Cerebellar cortex (tissue), 1 donor: Measurements from ENCODE around the gene SOX15.
A peak's percentile ranks its signal among the peaks of the same experiment; 100 is the strongest.
"Not testable (repeated sequence)": the region's sequence is repeated elsewhere in the genome, so short reads cannot be mapped to it uniquely, and the experiment has no call there.

Source experiments
- DNase-seq: peaks from one replicate; pipeline ENCODE4 v3.0.0-alpha.2; 2015; ENCODE audit warnings: low spot score

Gene SOX15

DNA sequence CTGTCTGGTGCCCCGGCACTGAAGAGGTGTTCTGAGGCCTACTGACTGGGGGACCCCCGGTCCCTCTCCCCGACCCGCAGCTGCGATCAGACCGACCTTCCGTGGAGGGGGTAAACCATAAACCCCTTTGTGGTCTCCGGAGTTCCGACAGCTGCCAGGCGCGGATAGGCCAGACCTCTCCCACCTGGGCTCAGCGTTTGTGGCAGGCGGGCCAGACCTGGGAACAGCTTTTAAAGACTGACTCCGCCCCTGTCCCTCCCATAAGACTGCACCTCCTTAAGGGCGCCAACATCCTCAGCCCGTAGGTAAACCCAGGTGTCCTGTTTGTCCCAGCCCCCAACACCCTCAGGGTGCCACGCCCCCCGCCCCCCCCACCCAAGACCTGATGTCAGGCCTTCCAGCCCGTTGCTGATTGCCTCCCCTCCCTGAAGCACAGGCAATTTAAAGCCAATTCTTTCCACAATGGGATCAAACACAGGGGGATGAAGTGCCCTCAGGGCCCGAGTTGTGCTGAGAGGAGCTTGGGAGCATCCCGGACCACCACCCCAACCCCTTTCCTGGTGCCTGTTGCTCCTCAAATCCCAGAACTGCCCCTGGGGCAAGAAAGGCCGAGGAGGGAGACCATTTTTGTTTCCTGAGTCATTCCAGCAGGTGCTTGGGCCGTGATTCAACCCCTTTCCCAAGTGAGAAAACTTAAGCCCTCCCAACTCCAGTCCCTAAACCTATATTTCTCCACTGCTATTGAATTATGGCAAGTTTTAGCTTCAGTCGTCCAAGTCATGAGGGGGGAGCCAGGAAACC is at the start of gene SOX15:
Gene SOX15 (minus strand): TSS at position 204 of the 801 bp plus-strand sequence. CDS start 418 bp downstream, outside the sequence.
- DNase-seq, result peak; percentile 30

DNA sequence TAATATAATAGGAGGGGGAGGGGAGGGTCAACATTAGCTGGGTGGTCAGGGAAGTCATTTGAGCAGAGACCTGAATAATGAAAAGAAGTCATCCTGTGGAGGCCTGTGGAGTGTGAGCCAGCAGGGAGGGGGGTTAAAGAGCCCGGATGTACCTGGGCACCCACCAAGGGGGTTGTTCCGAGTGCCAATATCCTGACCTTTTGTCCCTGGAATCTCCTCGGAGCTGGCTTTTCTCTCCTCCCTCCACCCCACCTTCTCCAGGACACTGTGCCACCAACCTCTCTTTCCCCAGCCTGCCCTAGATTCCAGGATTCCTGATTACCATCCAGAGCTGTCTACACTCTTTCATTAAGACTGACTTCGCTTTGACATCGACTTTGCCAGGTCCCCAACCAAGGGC is 46.3 kb upstream of the SOX15 start:
- no peak for DNase-seq

- peak; percentile 68 for DNase-seq
Measured at GRCh38 chr17:7634384-7634783, 44.5 kb upstream of the SOX15 start.

GRCh38 chr17:7633093-7633492 is 43.2 kb upstream of the SOX15 start:
- no peak for DNase-seq

DNA sequence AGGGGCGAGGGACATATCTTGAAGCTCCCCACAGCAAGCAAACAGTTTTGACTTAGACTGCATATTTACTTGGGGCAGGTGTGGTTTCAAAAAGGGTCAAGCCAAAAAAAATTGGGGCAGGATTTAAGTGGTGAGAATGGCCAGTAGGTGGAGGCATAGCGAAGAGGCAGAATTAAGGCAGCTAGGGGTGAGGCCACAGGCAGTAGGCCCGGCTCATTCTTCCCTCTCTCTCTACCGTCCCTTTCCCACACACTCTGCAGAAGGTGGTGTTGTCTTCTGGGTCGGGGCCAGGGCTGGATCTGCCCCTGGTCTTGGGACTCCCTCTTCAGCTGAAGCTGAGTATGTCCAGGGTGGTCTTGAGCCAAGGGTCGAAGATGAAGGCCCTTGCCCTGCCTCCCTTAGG is 42.6 kb upstream of the SOX15 start:
- peak; percentile 56 for DNase-seq

- no peak for DNase-seq
Measured at GRCh38 chr17:7631398-7632380, 41.8 kb upstream of the SOX15 start.

GRCh38 chr17:7629939-7630571 is 40.2 kb upstream of the SOX15 start, which contains the start of gene SHBG:
Gene SHBG (plus strand): TSS chr17:7630135. CDS start chr17:7630173, 38 bp downstream.
- DNase-seq, result no peak

- peak; percentile 94 for DNase-seq
Measured at GRCh38 chr17:7627250-7628121, 37.6 kb upstream of the SOX15 start, which contains the start of gene SAT2. Gene SAT2 (minus strand): TSS chr17:7627821. CDS start chr17:7627635, 186 bp downstream.

DNA sequence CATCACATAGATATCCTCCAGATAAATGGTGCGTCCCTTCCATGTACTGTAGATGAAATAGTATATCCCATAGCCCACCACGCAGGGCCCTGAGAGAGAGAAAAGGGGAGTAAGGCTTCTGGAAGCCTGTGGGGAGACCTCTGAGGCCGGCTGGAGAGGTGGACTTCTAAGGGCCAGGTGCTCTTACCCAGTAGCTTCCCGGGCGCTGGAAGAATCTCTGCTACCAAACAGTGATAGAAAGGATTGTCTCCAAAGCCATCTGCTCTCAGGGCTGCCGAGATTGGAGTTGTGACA is 37.0 kb upstream of the SOX15 start:
- DNase-seq, result peak; percentile 71

DNA sequence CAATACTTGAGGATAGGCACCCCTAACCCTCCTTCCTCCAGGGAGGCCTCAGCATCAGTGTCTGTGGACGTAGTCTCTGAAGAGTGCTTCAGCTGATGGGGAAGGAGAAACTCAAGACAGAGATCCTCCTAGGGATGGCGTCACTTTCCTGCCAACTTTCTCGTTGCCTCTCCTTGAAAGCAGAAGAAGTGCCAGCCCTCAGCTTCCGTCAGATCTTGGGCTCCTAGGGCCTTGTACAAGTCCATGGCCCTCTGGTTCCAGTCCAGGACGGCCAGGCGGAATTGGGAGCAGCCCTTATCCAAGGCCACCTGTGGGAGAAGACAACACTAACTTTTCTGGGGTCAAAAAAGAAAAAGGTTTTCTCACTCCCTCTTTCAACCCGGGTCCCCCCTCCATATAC is 36.4 kb upstream of the SOX15 start:
- no peak for DNase-seq

DNA sequence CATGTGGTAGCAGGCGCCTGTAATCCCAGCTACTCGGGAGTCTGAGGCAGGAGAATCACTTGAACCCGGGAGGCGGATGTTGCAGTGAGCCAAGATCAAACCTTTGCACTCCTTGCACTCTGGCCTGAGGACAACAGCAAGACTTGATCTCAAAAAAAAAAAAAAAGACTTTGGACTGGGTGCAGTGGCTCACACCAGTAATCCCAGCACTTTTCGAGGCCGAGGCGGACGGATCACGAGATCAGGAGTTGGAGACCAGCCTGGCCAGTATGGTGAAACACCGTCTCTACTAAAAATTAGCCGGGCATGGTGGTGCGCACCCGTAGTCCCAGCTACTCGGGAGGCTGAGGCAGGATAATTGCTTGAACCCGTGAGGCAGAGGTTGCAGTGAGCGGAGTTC is 35.9 kb upstream of the SOX15 start:
- DNase-seq, result not testable (repeated sequence)

GRCh38 chr17:7623661-7624060 is 33.8 kb upstream of the SOX15 start:
- no peak for DNase-seq

DNA sequence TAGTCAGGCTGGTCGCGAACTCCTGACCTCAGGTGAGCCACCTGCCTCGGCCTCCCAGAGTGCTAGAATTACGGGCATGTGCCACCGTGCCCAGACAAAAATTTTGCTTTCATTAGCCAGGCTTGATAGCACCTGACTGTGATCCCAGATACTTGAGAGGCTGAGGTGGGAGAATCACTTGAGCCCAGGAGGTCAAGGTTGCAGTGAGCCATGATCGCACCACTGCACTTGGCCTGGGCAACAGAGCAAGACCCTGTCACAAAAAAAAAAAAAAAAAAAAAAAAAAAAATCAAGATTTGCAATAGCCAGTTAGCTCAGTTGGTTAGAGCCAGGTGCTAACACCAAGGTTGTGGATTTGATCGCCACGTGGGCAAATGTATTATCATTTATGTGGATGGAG is 30.9 kb upstream of the SOX15 start:
- DNase-seq, result no peak

- no peak for DNase-seq
Measured at GRCh38 chr17:7618608-7619007, 28.7 kb upstream of the SOX15 start.

DNA sequence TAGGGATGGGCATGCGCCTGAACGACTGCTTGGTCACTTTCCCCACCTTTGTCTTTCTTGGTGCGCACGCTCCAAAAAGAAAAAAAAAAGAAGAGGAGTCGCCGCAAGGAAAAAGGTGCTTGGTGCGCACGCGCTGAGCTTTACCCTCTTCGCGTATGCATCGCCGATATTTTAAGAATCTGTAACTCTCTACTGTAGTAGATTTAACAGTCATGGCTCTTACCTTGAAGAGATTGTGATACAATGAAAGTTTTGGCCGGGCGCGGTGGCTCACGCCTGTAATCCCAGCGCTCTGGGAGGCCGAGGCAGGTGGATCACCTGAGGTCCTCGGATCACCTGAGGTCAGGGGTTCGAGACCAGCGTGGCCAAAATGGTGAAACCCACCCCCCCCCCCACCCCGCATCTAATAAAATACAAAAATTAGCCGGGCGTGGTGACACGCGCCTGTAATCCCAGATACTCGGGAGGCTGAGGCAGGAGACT is 25.4 kb upstream of the SOX15 start:
- DNase-seq, result no peak

DNA sequence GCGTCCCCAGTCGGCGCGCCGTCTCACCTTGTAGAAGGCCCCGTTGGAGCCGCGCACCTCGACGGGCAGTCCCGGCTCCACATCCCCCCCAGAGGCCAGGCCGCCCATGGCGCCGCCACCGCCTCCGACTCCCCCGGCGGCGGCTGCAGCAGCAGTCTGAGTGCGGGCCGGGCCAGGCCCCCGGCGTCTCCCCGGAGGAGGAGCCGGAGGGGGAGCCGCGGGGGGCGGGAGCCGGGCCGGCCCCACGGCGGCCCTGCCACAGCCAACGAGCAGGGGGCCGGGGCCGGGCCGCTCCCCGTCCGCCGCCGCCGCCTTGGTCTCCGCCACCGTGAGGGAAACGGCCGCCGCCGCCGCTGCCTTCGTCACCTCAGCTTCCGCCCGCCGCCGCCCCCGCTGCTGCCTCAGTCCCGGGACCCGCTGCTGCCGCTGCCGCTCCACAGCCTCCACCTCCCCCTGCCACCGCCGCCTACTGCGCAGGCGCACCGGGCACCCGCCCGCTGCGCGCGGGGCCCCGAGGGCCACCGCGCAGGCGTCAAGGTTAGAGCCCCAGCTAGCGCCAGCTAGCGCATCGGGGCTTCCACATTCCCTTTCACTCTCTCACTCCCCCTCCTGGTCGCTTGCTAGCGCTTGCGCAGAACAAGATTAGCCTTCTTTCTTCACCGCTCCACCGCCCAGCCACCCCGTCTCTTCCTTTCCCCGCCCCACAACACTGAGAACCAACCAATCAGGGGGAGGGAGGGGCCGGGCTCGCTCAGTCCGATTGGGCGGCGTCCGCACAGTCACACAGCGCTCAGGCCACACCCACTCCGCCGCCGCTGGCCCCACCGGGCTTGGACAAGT is 24.8 kb upstream of the SOX15 start, which contains the start of gene FXR2:
Gene FXR2 (minus strand): TSS at position 473 of the 840 bp plus-strand sequence. CDS start 365 bp downstream, at position 108.
- peak; percentile 100 for DNase-seq

DNA sequence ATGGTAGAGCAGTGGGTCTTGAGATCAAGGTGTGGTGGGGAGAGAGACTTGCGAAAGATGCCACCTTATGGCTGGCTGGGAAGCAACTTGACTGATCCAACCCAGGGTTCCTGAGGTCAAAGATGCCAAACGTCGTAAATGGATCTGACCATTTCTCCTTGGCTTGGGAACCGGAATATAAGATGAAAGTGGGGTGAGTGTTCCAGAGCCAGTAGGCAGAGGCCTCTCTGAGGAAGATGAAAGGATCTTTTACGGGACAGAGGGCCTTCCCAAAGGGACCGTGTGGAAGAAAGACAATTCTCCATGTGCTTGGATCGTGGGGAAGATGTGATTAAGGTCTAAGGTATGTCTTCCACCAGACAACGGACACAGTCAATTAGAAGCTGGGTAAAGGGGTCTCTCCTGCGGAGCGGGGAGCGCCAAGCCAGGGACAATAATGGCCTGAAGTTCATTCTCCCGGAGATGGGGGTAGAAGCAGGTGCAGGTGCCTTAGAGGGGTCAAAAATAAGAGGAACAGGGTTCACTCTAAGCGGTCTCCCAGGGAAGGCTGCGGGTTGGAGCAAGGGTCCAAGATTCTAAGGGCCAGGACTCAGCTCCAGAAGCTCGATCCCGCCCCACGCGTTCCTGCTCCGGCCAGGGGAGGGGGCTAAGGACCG is 24.0 kb upstream of the SOX15 start:
- DNase-seq, result peak; percentile 14

- no peak for DNase-seq
Measured at GRCh38 chr17:7612294-7612640, 22.4 kb upstream of the SOX15 start.

DNA sequence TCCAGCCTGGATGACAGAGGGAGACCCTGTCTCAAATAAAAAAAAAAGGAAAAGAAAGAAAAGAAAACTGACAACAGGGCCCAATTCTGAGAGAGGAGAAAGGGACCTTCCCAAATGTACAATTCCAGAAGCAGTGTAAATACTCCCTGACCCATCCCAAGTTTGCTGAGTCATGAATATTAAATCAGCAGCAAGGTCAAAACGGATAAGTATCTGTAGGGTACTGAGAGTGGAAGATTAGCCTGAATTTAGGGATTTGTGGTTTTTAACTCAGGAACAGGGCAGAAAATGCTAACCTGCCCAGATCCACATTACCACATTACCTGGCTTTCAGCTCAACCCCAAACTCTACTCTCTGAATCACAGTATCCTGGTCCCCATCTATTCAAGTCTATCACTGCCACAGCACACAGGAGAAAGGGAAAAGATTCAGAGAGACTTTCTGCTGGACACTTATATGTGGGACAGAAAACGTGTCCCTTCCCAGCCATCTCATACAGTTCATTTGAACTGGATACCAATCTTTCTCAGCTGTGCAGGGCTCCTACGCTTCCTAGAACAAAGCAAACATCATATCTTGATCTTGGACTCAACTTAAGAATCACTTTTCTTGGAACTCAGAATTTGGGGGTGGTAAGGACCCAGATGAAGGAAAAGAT is 21.9 kb upstream of the SOX15 start:
- no peak for DNase-seq
